ENCODE measurements around the gene SLC10A7. TPM values are rescaled to one million over a fixed set of nuclear protein-coding genes. Genes with fewer than 3 reads are reported as not detected.

SLC10A7 gene
- total and polyA plus RNA-seq, 10 of the 15 experiments (the other 5 are each of a cell fraction or from before 2014, with no cell fraction given): 4.6 to 23.7 (median 15.6) TPM

DNA sequence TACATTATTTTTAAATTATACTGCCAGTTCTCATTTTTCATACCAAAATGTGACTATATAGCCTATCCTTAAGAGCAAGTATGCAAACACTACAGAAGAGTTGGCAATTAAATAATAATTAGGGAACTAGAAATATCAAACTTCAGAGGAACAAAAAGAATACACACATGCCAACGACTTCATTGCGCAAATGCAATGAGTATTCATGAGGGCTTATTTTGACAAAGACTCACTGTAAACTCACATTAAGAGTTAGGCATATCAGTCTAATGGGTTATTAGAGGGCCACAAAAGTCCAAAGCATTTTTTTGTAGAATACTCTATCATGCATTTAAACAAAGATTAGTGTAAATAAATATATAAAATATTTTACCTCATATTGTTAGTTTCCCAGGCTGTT lies 31.6 kb downstream of the SLC10A7 start:
- CTCF ChIA-PET: interaction anchor here (0.7 to 1.7 kb wide), 2 partner anchors 33 to 425 kb away, joined by 3 to 4 read pairs; no protein-coding TSS in a partner anchor
- TF ChIP-seq MEF2B (IDR thresholded peaks at IDR 0.05; ENCODE audit: partially characterized antibody, poor library complexity, severe bottlenecking) (no peak), MYC (IDR thresholded peaks at IDR 0.05; ENCODE audit: insufficient read depth, insufficient read length, insufficient replicate concordance, low read length, severe bottlenecking) (no peak), POLR2A (IDR thresholded peaks at IDR 0.05; ENCODE audit: low read depth, low read length) (no peak), NR2F1 (conservative IDR thresholded peaks at IDR 0.05) (no peak), BCL11A (IDR thresholded peaks at IDR 0.05; ENCODE audit: low read depth, low read length) (no peak), ZNF24 (IDR thresholded peaks at IDR 0.05) (no peak), ESRRA (IDR thresholded peaks at IDR 0.05; ENCODE audit: low read length) (no peak), RBBP5 (conservative IDR thresholded peaks at IDR 0.05) (no peak), NFYB (IDR thresholded peaks at IDR 0.05; ENCODE audit: insufficient read depth, low read depth, low read length) (no peak), SUZ12 (IDR thresholded peaks at IDR 0.05; ENCODE audit: unreplicated experiment) (no peak), ATF7 (IDR thresholded peaks at IDR 0.05; ENCODE audit: low read depth) (no peak), BMI1 (IDR thresholded peaks at IDR 0.05; ENCODE audit: borderline replicate concordance) (no peak), SREBF2 (IDR thresholded peaks at IDR 0.05; ENCODE audit: low read length) (no peak), NBN (IDR thresholded peaks at IDR 0.05) (no peak)
- TF ChIP-seq, protein P1, sequence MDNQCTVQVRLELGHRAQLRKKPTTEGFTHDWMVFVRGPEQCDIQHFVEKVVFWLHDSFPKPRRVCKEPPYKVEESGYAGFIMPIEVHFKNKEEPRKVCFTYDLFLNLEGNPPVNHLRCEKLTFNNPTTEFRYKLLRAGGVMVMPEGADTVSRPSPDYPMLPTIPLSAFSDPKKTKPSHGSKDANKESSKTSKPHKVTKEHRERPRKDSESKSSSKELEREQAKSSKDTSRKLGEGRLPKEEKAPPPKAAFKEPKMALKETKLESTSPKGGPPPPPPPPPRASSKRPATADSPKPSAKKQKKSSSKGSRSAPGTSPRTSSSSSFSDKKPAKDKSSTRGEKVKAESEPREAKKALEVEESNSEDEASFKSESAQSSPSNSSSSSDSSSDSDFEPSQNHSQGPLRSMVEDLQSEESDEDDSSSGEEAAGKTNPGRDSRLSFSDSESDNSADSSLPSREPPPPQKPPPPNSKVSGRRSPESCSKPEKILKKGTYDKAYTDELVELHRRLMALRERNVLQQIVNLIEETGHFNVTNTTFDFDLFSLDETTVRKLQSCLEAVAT (IDR thresholded peaks at IDR 0.05): no peak
- TF ChIP-seq, protein P2, sequence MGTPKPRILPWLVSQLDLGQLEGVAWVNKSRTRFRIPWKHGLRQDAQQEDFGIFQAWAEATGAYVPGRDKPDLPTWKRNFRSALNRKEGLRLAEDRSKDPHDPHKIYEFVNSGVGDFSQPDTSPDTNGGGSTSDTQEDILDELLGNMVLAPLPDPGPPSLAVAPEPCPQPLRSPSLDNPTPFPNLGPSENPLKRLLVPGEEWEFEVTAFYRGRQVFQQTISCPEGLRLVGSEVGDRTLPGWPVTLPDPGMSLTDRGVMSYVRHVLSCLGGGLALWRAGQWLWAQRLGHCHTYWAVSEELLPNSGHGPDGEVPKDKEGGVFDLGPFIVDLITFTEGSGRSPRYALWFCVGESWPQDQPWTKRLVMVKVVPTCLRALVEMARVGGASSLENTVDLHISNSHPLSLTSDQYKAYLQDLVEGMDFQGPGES (IDR thresholded peaks at IDR 0.05): no peak
- TF ChIP-seq, protein P3, sequence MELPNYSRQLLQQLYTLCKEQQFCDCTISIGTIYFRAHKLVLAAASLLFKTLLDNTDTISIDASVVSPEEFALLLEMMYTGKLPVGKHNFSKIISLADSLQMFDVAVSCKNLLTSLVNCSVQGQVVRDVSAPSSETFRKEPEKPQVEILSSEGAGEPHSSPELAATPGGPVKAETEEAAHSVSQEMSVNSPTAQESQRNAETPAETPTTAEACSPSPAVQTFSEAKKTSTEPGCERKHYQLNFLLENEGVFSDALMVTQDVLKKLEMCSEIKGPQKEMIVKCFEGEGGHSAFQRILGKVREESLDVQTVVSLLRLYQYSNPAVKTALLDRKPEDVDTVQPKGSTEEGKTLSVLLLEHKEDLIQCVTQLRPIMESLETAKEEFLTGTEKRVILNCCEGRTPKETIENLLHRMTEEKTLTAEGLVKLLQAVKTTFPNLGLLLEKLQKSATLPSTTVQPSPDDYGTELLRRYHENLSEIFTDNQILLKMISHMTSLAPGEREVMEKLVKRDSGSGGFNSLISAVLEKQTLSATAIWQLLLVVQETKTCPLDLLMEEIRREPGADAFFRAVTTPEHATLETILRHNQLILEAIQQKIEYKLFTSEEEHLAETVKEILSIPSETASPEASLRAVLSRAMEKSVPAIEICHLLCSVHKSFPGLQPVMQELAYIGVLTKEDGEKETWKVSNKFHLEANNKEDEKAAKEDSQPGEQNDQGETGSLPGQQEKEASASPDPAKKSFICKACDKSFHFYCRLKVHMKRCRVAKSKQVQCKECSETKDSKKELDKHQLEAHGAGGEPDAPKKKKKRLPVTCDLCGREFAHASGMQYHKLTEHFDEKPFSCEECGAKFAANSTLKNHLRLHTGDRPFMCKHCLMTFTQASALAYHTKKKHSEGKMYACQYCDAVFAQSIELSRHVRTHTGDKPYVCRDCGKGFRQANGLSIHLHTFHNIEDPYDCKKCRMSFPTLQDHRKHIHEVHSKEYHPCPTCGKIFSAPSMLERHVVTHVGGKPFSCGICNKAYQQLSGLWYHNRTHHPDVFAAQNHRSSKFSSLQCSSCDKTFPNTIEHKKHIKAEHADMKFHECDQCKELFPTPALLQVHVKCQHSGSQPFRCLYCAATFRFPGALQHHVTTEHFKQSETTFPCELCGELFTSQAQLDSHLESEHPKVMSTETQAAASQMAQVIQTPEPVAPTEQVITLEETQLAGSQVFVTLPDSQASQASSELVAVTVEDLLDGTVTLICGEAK (IDR thresholded peaks at IDR 0.05; ENCODE audit: borderline replicate concordance): no peak

More for the DNA sequence above, 31.6 kb downstream of the SLC10A7 start:
- ChIA-PET RAD21 (ENCODE audit: unreplicated experiment) (no interaction called here), SMC1A (ENCODE audit: uncharacterized antibody, unreplicated experiment) (no interaction called here), POLR2A (no interaction called here)
- DNase-seq (ENCODE audit: low read depth, low spot score) (no peak), ATAC-seq (no peak), FAIRE-seq (no peak)
- 91% methylated on average over 2 of the region's 2 CpGs for WGBS (ENCODE audit: insufficient coverage, insufficient replicate concordance, low lambda C conversion rate, missing lambda C conversion rate)
- no peaks in the 10 kb centered on the region; a peak in 1 of 4 replicates for H3K36me3 ChIP-seq (ENCODE audit: control insufficient read depth in 2 of 2, insufficient read depth in 2 of 2, low read length in 1 of 2)
- no peaks in the 10 kb centered on the region for H4K20me1 ChIP-seq (ENCODE audit: control insufficient read depth, insufficient read depth)
- no peaks in the 10 kb centered on the region; the same call in 2 of the 3 replicates for H3K9me3 ChIP-seq (replicated peaks; ENCODE audit: control insufficient read depth, insufficient read depth, low read length)
- BruUV-seq (replicated peaks): no TSS peak
- H3K4me3 ChIP-seq: no peak overlapping the region
- no peak overlapping the region for H3K4me2 ChIP-seq (ENCODE audit: control insufficient read depth, insufficient read depth)
- H2AFZ ChIP-seq (ENCODE audit: control insufficient read depth, low read depth, low read length): no peak overlapping the region
- no peaks in the 10 kb centered on the region for H3K27me3 ChIP-seq (replicated peaks in 1 of 2; ENCODE audit: control insufficient read depth in 2 of 2, insufficient read depth in 2 of 2, low read length in 1 of 2)
- intact Hi-C loops (cut with micrococcal nuclease; ENCODE audit: unreplicated experiment) (no loop called here), in situ Hi-C loops (cut with MboI) (no loop called here)
- H3K27ac ChIP-seq (ENCODE audit: control insufficient read depth, insufficient read depth): no peak overlapping the region
- no peak overlapping the region for H3K9ac ChIP-seq (ENCODE audit: control insufficient read depth, insufficient read depth, low read length)
- no peaks in the 10 kb centered on the region; the same call in 1 of the 2 replicates for H3K79me2 ChIP-seq (ENCODE audit: control insufficient read depth, insufficient read depth, low read length)
- peaks cover 14% of the 10 kb centered on the region for H3K4me1 ChIP-seq (ENCODE audit: control insufficient read depth, insufficient read depth, low read length)
